GM12878 (cell line): ENCODE results near the gene MDH1B. TPM values are rescaled to one million over a fixed set of nuclear protein-coding genes. Genes with fewer than 3 reads are reported as not detected.

Experiments
- ATAC-seq: fragments of 200-7000 bp; cut with Tn5 transposase; 3 replicates; pipeline ENCODE4 v1.9.1; 2020; ENCODE audit warnings: mild to moderate bottlenecking, moderate library complexity
- BruUV-seq: library from RNA; stranded (reverse); fragments of 400-500 nt; replicated peaks from 2 replicates; lab custom pipeline; 2021; lab: Mats Ljungman, UMichigan
- CTCF ChIA-PET: fragments of 300-600 bp; sonication (Branson Sonifier 250); formaldehyde crosslinking; extraction: SDS; loops from one replicate; lab custom pipeline; 2021; ENCODE audit warnings: inconsistent platforms; lab: Yijun Ruan, JAX
- POLR2A ChIA-PET: fragments of 350-600 bp; formaldehyde crosslinking; extraction: SDS; loops from one replicate; lab custom pipeline; 2021; ENCODE audit warnings: inconsistent platforms; lab: Charles Lee
- RAD21 ChIA-PET: fragments of 300-600 bp; sonication (Branson Sonifier 250); formaldehyde crosslinking; loops from one replicate; lab custom pipeline; 2023; ENCODE audit warnings: antibody characterized with exemption; ENCODE audit not compliant: unreplicated experiment; lab: Charles Lee
- SMC1A ChIA-PET: fragments of 300-600 bp; sonication (Branson Sonifier 250); formaldehyde crosslinking; loops from one replicate; lab custom pipeline; 2023; ENCODE audit not compliant: unreplicated experiment, uncharacterized antibody; lab: Charles Lee
- DNase-seq: peaks from one replicate; pipeline ENCODE4 v3.0.0-alpha.2; 2011; ENCODE audit warnings: low read depth, low spot score
- FAIRE-seq: peaks from 3 replicates; lab custom pipeline; 2011; peaks lifted over from hg19 to GRCh38; lab: Jason Lieb, UNC
- H2AFZ ChIP-seq: 2 replicates; pipeline ENCODE4 v1.6.0; 2011; ENCODE audit warnings: low read depth, low read length, control low read depth; ENCODE audit not compliant: control insufficient read depth
- H3K27ac ChIP-seq: 2 replicates; pipeline ENCODE4 v1.5.1; 2011; ENCODE audit warnings: control low read depth; ENCODE audit not compliant: control insufficient read depth, insufficient read depth
- H3K27me3 ChIP-seq, 2 experiments: replicated peaks in 1 of 2; 2 replicates each; pipeline versions ENCODE4 v1.6.0 to v1.6.1; 2011; ENCODE audit warnings: low read length in 1 of 2; ENCODE audit not compliant: control insufficient read depth in 2 of 2, insufficient read depth in 2 of 2
- H3K36me3 ChIP-seq, 2 experiments: 2 replicates each; pipeline ENCODE4 v1.5.1; 2011; ENCODE audit warnings: low read length in 1 of 2; ENCODE audit not compliant: control insufficient read depth in 2 of 2, insufficient read depth in 2 of 2
- H3K4me1 ChIP-seq: 2 replicates; pipeline ENCODE4 v1.6.1; 2011; ENCODE audit warnings: mild to moderate bottlenecking, low read length, moderate library complexity, mixed read lengths; ENCODE audit not compliant: control insufficient read depth, insufficient read depth
- H3K4me2 ChIP-seq: 2 replicates; pipeline ENCODE4 v1.6.0; 2011; ENCODE audit warnings: control low read depth; ENCODE audit not compliant: control insufficient read depth, insufficient read depth
- H3K4me3 ChIP-seq: fragments of 200-600 bp; sonication (generic); 2 replicates; pipeline ENCODE4 v1.5.1; 2016
- H3K79me2 ChIP-seq: 2 replicates; pipeline ENCODE4 v1.6.0; 2011; ENCODE audit warnings: low read length; ENCODE audit not compliant: control insufficient read depth, insufficient read depth
- H3K9ac ChIP-seq: 2 replicates; pipeline ENCODE4 v1.8.0; 2011; ENCODE audit warnings: low read length, control low read depth, mixed read lengths; ENCODE audit not compliant: control insufficient read depth, insufficient read depth
- H3K9me3 ChIP-seq: replicated peaks from 3 replicates; pipeline ENCODE4 v1.5.1; 2011; ENCODE audit warnings: mild to moderate bottlenecking, low read length; ENCODE audit not compliant: control insufficient read depth, insufficient read depth
- H4K20me1 ChIP-seq: 2 replicates; pipeline ENCODE4 v1.6.0; 2011; ENCODE audit not compliant: control insufficient read depth, insufficient read depth
- DPF2 ChIP-seq: fragments of 450-650 bp; IDR thresholded peaks from 2 replicates; pipeline ENCODE4 v1.6.1; 2017; ENCODE audit warnings: mild to moderate bottlenecking
- HDGF ChIP-seq: fragments of 450-650 bp; IDR thresholded peaks from 2 replicates; pipeline ENCODE4 v1.6.1; 2016; ENCODE audit warnings: antibody characterized with exemption
- POLR2AphosphoS2 ChIP-seq: IDR thresholded peaks from 2 replicates; pipeline ENCODE4 v1.6.1; 2011; ENCODE audit warnings: low read depth, mild to moderate bottlenecking, low read length, improper control_type of control experiment, moderate library complexity
- SP1 ChIP-seq: IDR thresholded peaks from one replicate; pipeline ENCODE4 v1.6.1; 2011; ENCODE audit warnings: low read depth, low read length
- YY1 ChIP-seq: IDR thresholded peaks from 2 replicates; pipeline ENCODE4 v1.6.1; 2011; ENCODE audit warnings: low read depth, mild to moderate bottlenecking, low read length
- in situ Hi-C: fragments of 300-500 bp; cut with MboI; formaldehyde crosslinking; loops from 9 replicates; pipeline ENCODE4 v1.14.3; 2018; ENCODE audit warnings: mixed read lengths
- intact Hi-C: fragments of 100-400 bp; cut with micrococcal nuclease; formaldehyde crosslinking; loops from one replicate; pipeline ENCODE4 v1.14.2; 2022; ENCODE audit not compliant: unreplicated experiment
- polyA plus RNA-seq, 11 experiments: library from polyadenylated mRNA; depleted of rRNA in 4 of 11; unstranded in 6 of 11; stranded (reverse) in 5 of 11; fragments of >200 nt; fragmentation: Nextera tagmentation in 4 of 11; fragmentation: Illumina TruSeq in 1 of 11; extraction: Ambion mirVana in 4 of 11; extraction: Trizol in 1 of 11; gene quantifications; 1 replicate in 1 of 11; 2 replicates in 10 of 11; pipeline versions ENCODE4 v1.2.1 to v1.2.3, GENCODE V29; 2011 to 2016; ENCODE audit warnings: inconsistent platforms in 2 of 11, missing spikeins in 2 of 11, low read depth in 1 of 11
- total RNA-seq, 4 experiments: library from RNA; depleted of rRNA in 3 of 4; stranded (reverse); fragments of >200 nt in 3 of 4; fragmentation: Illumina TruSeq in 1 of 4; extraction: Trizol in 1 of 4; gene quantifications; 2 replicates each; pipeline versions ENCODE4 v1.2.1 to v1.2.3, GENCODE V29; 2013 to 2021
- TF ChIP-seq, protein P1 (sequence below): fragments of 450-650 bp; formaldehyde crosslinking; IDR thresholded peaks from 2 replicates; pipeline ENCODE4 v1.4.0; 2022; ENCODE audit warnings: mild to moderate bottlenecking, moderate library complexity
- TF ChIP-seq, protein P2 (sequence below): fragments of 450-650 bp; IDR thresholded peaks from 2 replicates; pipeline ENCODE4 v1.6.1; 2018; ENCODE audit warnings: borderline replicate concordance, mild to moderate bottlenecking; ENCODE audit not compliant: partially characterized antibody
- TF ChIP-seq, protein P3 (sequence below): fragments of 450-650 bp; IDR thresholded peaks from 2 replicates; pipeline ENCODE4 v1.6.1; 2018; ENCODE audit warnings: mild to moderate bottlenecking, low read depth, moderate library complexity; ENCODE audit not compliant: partially characterized antibody
- TF ChIP-seq, protein P4 (sequence below): fragments of 450-650 bp; IDR thresholded peaks from 2 replicates; pipeline ENCODE4 v1.6.1; 2017; ENCODE audit warnings: mild to moderate bottlenecking, moderate library complexity

Gene MDH1B
- total and polyA plus RNA-seq, 10 of the 15 experiments (the other 5 are each of a cell fraction or from before 2014, with no cell fraction given): 0.47 to 1.6 (median 0.98) TPM

DNA sequence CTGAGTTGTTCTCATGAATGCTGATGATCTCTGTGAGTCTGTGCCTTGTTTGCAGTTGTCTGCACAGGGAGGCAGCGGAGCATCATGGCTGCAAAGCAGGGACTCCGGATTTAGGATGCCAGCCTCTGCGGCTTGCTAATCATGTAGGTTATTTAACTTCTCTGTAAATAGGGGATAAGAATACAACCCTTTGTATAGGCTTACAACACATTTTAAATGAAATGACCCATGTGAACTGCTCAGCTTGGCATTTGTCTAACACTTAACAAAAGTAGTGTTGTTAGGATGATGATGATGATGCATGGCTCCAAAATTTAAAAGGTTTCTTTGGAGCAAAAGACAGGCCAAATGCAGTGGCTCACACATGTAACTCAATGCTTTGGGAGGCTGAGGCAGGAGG lies 66.3 kb downstream of the MDH1B start (continued):
- TF ChIP-seq, protein P1, sequence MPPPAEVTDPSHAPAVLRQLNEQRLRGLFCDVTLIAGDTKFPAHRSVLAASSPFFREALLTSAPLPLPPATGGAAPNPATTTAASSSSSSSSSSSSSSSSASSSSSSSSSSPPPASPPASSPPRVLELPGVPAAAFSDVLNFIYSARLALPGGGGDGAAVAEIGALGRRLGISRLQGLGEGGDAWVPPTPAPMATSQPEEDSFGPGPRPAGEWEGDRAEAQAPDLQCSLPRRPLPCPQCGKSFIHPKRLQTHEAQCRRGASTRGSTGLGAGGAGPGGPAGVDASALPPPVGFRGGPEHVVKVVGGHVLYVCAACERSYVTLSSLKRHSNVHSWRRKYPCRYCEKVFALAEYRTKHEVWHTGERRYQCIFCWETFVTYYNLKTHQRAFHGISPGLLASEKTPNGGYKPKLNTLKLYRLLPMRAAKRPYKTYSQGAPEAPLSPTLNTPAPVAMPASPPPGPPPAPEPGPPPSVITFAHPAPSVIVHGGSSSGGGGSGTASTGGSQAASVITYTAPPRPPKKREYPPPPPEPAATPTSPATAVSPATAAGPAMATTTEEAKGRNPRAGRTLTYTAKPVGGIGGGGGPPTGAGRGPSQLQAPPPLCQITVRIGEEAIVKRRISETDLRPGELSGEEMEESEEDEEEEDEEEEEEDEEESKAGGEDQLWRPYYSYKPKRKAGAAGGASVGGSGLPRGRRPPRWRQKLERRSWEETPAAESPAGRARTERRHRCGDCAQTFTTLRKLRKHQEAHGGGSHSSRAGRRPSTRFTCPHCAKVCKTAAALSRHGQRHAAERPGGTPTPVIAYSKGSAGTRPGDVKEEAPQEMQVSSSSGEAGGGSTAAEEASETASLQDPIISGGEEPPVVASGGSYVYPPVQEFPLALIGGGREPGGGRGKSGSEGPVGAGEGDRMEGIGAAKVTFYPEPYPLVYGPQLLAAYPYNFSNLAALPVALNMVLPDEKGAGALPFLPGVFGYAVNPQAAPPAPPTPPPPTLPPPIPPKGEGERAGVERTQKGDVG (CRISPR knock-in tag): no peak
- TF ChIP-seq YY1: no peak

DNA sequence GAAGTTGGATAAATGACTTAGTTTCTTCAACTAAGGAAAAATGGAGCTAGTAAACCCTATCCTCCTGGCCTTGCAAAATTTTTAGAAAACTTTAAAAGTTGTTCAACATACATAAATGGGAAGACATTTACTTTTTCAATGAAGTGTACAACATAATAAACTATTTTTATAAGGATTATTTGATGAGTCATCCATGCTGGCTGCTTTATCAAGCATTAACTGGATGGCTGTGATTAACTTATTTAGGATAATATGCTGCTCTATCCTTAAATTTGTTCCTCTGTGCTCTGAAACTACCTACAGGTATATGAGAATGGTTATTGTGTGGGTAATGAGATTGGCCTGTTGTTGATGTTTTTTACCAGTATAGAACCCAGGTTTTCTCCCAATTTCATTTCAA lies 68.2 kb downstream of the MDH1B start:
- BruUV-seq: no TSS peak
- Histone ChIP-seq H3K27ac (no peak overlapping the region), H3K79me2 (no peaks in the 10 kb centered on the region), H2AFZ (no peak overlapping the region), H3K4me2 (no peak overlapping the region), H3K4me3 (no peak overlapping the region), H3K9ac (no peak overlapping the region), H3K4me1 (no peaks in the 10 kb centered on the region), H3K9me3 (no peaks in the 10 kb centered on the region), H4K20me1 (no peaks in the 10 kb centered on the region), H3K36me3 (no peaks in the 10 kb centered on the region), H3K27me3 (no peaks in the 10 kb centered on the region)
- ChIA-PET POLR2A (interaction anchor here (0.6 kb wide), 1 partner anchor 905 kb away, joined by 3 read pairs; no protein-coding TSS in a partner anchor), CTCF (interaction anchor here (0.6 to 4.0 kb wide), 5 partner anchors 32 to 776 kb away, joined by 3 to 22 read pairs (median 3); no protein-coding TSS in a partner anchor), RAD21 (no interaction called here), SMC1A (interaction anchor here (0.6 to 1.2 kb wide), 3 partner anchors 10 to 657 kb away, joined by 3 to 4 read pairs (median 3); no protein-coding TSS in a partner anchor)
- intact Hi-C loops: loop anchor here (10.0 kb wide), 1 partner anchor 142 kb away; no protein-coding TSS in a partner anchor
- no peak for FAIRE-seq
- TF ChIP-seq, protein P2, sequence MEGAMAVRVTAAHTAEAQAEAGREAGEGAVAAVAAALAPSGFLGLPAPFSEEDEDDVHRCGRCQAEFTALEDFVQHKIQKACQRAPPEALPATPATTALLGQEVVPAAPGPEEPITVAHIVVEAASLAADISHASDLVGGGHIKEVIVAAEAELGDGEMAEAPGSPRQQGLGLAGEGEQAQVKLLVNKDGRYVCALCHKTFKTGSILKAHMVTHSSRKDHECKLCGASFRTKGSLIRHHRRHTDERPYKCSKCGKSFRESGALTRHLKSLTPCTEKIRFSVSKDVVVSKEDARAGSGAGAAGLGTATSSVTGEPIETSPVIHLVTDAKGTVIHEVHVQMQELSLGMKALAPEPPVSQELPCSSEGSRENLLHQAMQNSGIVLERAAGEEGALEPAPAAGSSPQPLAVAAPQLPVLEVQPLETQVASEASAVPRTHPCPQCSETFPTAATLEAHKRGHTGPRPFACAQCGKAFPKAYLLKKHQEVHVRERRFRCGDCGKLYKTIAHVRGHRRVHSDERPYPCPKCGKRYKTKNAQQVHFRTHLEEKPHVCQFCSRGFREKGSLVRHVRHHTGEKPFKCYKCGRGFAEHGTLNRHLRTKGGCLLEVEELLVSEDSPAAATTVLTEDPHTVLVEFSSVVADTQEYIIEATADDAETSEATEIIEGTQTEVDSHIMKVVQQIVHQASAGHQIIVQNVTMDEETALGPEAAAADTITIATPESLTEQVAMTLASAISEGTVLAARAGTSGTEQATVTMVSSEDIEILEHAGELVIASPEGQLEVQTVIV: no peak
- no peak for TF ChIP-seq DPF2
- TF ChIP-seq HDGF: no peak
- TF ChIP-seq, protein P3, sequence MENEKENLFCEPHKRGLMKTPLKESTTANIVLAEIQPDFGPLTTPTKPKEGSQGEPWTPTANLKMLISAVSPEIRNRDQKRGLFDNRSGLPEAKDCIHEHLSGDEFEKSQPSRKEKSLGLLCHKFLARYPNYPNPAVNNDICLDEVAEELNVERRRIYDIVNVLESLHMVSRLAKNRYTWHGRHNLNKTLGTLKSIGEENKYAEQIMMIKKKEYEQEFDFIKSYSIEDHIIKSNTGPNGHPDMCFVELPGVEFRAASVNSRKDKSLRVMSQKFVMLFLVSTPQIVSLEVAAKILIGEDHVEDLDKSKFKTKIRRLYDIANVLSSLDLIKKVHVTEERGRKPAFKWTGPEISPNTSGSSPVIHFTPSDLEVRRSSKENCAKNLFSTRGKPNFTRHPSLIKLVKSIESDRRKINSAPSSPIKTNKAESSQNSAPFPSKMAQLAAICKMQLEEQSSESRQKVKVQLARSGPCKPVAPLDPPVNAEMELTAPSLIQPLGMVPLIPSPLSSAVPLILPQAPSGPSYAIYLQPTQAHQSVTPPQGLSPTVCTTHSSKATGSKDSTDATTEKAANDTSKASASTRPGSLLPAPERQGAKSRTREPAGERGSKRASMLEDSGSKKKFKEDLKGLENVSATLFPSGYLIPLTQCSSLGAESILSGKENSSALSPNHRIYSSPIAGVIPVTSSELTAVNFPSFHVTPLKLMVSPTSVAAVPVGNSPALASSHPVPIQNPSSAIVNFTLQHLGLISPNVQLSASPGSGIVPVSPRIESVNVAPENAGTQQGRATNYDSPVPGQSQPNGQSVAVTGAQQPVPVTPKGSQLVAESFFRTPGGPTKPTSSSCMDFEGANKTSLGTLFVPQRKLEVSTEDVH: no peak
- TF ChIP-seq, protein P4, sequence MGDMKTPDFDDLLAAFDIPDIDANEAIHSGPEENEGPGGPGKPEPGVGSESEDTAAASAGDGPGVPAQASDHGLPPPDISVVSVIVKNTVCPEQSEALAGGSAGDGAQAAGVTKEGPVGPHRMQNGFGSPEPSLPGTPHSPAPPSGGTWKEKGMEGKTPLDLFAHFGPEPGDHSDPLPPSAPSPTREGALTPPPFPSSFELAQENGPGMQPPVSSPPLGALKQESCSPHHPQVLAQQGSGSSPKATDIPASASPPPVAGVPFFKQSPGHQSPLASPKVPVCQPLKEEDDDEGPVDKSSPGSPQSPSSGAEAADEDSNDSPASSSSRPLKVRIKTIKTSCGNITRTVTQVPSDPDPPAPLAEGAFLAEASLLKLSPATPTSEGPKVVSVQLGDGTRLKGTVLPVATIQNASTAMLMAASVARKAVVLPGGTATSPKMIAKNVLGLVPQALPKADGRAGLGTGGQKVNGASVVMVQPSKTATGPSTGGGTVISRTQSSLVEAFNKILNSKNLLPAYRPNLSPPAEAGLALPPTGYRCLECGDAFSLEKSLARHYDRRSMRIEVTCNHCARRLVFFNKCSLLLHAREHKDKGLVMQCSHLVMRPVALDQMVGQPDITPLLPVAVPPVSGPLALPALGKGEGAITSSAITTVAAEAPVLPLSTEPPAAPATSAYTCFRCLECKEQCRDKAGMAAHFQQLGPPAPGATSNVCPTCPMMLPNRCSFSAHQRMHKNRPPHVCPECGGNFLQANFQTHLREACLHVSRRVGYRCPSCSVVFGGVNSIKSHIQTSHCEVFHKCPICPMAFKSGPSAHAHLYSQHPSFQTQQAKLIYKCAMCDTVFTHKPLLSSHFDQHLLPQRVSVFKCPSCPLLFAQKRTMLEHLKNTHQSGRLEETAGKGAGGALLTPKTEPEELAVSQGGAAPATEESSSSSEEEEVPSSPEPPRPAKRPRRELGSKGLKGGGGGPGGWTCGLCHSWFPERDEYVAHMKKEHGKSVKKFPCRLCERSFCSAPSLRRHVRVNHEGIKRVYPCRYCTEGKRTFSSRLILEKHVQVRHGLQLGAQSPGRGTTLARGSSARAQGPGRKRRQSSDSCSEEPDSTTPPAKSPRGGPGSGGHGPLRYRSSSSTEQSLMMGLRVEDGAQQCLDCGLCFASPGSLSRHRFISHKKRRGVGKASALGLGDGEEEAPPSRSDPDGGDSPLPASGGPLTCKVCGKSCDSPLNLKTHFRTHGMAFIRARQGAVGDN: no peak
- no peak for TF ChIP-seq SP1
- TF ChIP-seq POLR2AphosphoS2: no peak
- in situ Hi-C loops: loop anchor here (10.0 kb wide), 1 partner anchor 88 kb away; no protein-coding TSS in a partner anchor
- no peak for DNase-seq
- ATAC-seq: no peak
